LNCAP (cell line): Measurements from ENCODE around the gene IFNE.

Experiments
- TF ChIP-seq, protein P1 (sequence below): fragments of 450-650 bp; IDR thresholded peaks from 2 replicates; pipeline ENCODE4 v1.5.1; 2017; ENCODE audit warnings: mild to moderate bottlenecking

The IFNE gene

GRCh38 chr9:21481470-21482056, 550 bp downstream of the IFNE start:
- TF ChIP-seq, protein P1, sequence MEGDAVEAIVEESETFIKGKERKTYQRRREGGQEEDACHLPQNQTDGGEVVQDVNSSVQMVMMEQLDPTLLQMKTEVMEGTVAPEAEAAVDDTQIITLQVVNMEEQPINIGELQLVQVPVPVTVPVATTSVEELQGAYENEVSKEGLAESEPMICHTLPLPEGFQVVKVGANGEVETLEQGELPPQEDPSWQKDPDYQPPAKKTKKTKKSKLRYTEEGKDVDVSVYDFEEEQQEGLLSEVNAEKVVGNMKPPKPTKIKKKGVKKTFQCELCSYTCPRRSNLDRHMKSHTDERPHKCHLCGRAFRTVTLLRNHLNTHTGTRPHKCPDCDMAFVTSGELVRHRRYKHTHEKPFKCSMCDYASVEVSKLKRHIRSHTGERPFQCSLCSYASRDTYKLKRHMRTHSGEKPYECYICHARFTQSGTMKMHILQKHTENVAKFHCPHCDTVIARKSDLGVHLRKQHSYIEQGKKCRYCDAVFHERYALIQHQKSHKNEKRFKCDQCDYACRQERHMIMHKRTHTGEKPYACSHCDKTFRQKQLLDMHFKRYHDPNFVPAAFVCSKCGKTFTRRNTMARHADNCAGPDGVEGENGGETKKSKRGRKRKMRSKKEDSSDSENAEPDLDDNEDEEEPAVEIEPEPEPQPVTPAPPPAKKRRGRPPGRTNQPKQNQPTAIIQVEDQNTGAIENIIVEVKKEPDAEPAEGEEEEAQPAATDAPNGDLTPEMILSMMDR: no peak

- TF ChIP-seq, protein P1: no peak
Measured at GRCh38 chr9:21479152-21479702, 2.9 kb downstream of the IFNE start.

- TF ChIP-seq, protein P1: no peak
Measured at GRCh38 chr9:21477466-21477865, 4.6 kb downstream of the IFNE start.

GRCh38 chr9:21473236-21473635, 8.9 kb downstream of the IFNE start:
- TF ChIP-seq, protein P1: no peak

- TF ChIP-seq, protein P1: no peak
Measured at GRCh38 chr9:21470126-21470525, 12.0 kb downstream of the IFNE start.

DNA sequence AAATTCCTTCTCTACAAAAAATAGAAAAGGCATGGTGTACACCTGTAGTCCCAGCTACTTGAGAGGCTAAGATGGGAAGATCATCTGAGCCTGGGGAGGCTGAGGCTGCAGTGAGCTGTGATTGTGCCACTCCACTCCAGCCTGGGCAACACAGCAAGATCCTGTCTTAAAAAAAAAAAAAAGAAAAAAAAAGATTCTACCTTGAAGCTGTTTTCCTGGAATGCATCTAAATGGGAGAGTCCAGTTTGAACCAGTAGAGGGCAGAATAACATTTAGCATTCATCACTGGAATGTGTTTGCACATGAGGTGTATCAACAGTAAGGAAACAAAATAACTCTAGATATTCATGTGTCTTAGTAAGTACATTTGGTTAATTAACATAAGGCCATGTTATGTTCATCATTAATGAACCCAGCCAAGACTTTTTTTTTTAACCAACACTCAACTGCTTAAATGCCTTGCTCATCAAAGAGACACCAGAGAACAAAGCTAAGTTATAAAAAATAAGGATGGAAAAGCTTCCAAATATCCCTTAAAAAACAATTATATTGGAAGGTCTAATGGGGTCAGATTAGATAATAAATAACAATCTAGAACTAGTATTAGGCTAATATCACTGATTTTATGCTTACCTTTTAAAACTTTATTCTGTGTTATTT, 16.1 kb downstream of the IFNE start:
- TF ChIP-seq, protein P1: peak; percentile 80

- TF ChIP-seq, protein P1: no peak
Measured at GRCh38 chr9:21465138-21465537, 17.0 kb downstream of the IFNE start.
